Kidney glomerular epithelial cell (primary cell): ENCODE data around the gene CXorf49B.

Experiments used
- DNase-seq: peaks from one replicate; lab custom pipeline; 2025; lab: John Stamatoyannopoulos, UW

CXorf49B gene

GRCh38 chrX:71815906-71816156 is 52.7 kb downstream of the CXorf49B start:
- DNase-seq: no peak
